Measurements from ENCODE around the gene TNIP1. TPM values are rescaled to one million over a fixed set of nuclear protein-coding genes. Genes with fewer than 3 reads are reported as not detected.

Gene TNIP1
- polyA plus RNA-seq, 1 of the 3 experiments (the other 2 are of a cell fraction), result 46.2 TPM

DNA sequence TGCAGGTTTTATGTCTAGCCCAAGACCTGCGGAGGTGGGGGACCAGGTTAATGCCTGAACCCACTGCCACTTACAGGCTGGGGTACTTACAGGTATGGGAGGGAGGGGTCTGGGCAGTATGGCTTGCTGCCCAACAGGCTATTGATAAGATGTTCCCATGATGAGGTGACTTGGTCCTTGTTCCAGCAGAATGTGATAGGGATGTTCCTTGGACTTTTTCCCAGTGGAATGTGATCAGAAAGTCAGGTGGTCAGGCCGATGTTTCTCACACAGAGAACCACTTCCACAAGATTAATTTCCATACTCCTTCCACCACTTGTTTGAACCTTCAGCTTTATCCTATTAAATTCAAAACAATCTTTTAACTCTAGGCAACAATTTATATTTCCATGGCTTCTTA, 87.4 kb downstream of the TNIP1 start:
- TF ChIP-seq JUND (IDR thresholded peaks at IDR 0.05) (no peak), TCF12 (IDR thresholded peaks at IDR 0.05) (no peak), RXRA (IDR thresholded peaks at IDR 0.05; ENCODE audit: borderline replicate concordance, low read depth) (no peak), FOXM1 (IDR thresholded peaks at IDR 0.05; ENCODE audit: low read depth) (no peak), EP300 (IDR thresholded peaks at IDR 0.05; ENCODE audit: borderline replicate concordance in 1 of 2, low read depth in 1 of 2, low read length in 1 of 2) (no peak), TEAD4 (IDR thresholded peaks at IDR 0.05; ENCODE audit: borderline replicate concordance, insufficient read depth) (no peak), GATA2 (CRISPR knock-in tag; IDR thresholded peaks at IDR 0.05) (no peak), NRF1 (IDR thresholded peaks at IDR 0.05; ENCODE audit: low read depth, low read length) (no peak), SMC3 (IDR thresholded peaks at IDR 0.05; ENCODE audit: low read depth, low read length) (no peak), FOXJ3 (CRISPR knock-in tag; IDR thresholded peaks at IDR 0.05) (no peak), POLR2AphosphoS5 (IDR thresholded peaks at IDR 0.05; ENCODE audit: low read depth, low read length) (no peak), ELF1 (IDR thresholded peaks at IDR 0.05) (no peak), MXI1 (IDR thresholded peaks at IDR 0.05; ENCODE audit: low read depth, low read length) (no peak), EZH2phosphoT487 (IDR thresholded peaks at IDR 0.05; ENCODE audit: borderline replicate concordance, low read depth) (no peak)
- TF ChIP-seq, protein P1, sequence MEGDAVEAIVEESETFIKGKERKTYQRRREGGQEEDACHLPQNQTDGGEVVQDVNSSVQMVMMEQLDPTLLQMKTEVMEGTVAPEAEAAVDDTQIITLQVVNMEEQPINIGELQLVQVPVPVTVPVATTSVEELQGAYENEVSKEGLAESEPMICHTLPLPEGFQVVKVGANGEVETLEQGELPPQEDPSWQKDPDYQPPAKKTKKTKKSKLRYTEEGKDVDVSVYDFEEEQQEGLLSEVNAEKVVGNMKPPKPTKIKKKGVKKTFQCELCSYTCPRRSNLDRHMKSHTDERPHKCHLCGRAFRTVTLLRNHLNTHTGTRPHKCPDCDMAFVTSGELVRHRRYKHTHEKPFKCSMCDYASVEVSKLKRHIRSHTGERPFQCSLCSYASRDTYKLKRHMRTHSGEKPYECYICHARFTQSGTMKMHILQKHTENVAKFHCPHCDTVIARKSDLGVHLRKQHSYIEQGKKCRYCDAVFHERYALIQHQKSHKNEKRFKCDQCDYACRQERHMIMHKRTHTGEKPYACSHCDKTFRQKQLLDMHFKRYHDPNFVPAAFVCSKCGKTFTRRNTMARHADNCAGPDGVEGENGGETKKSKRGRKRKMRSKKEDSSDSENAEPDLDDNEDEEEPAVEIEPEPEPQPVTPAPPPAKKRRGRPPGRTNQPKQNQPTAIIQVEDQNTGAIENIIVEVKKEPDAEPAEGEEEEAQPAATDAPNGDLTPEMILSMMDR (IDR thresholded peaks at IDR 0.05), result no peak
- TF ChIP-seq, protein P2, sequence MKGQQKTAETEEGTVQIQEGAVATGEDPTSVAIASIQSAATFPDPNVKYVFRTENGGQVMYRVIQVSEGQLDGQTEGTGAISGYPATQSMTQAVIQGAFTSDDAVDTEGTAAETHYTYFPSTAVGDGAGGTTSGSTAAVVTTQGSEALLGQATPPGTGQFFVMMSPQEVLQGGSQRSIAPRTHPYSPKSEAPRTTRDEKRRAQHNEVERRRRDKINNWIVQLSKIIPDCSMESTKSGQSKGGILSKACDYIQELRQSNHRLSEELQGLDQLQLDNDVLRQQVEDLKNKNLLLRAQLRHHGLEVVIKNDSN (IDR thresholded peaks at IDR 0.05; ENCODE audit: borderline replicate concordance, low read depth), result no peak
- TF ChIP-seq, protein P3, sequence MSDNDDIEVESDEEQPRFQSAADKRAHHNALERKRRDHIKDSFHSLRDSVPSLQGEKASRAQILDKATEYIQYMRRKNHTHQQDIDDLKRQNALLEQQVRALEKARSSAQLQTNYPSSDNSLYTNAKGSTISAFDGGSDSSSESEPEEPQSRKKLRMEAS (IDR thresholded peaks at IDR 0.05; ENCODE audit: low read depth), result no peak
- TF ChIP-seq, protein P4, sequence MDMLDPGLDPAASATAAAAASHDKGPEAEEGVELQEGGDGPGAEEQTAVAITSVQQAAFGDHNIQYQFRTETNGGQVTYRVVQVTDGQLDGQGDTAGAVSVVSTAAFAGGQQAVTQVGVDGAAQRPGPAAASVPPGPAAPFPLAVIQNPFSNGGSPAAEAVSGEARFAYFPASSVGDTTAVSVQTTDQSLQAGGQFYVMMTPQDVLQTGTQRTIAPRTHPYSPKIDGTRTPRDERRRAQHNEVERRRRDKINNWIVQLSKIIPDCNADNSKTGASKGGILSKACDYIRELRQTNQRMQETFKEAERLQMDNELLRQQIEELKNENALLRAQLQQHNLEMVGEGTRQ (IDR thresholded peaks at IDR 0.05; ENCODE audit: borderline replicate concordance, low read depth, low read length), result no peak
- CTCF ChIA-PET, result interaction anchor here (0.6 kb wide), 1 partner anchor 326 kb away, joined by 3 read pairs; no protein-coding TSS in a partner anchor
- no peak for DNase-seq
- Histone ChIP-seq H3K36me3 (replicated peaks in 1 of 2; ENCODE audit: control insufficient read depth in 1 of 2, insufficient read depth in 2 of 2, low read length in 1 of 2) (no peaks in the 10 kb centered on the region), H3K9me3 (no peaks in the 10 kb centered on the region), H3K9ac (no peak overlapping the region), H3K79me2 (ENCODE audit: insufficient read depth) (no peaks in the 10 kb centered on the region), H3F3A (replicated peaks; ENCODE audit: insufficient read depth) (no peaks in the 10 kb centered on the region), H3K27ac (ENCODE audit: low read depth in 2 of 2, low read length in 1 of 2) (no peak overlapping the region), H4K20me1 (ENCODE audit: insufficient read depth) (no peaks in the 10 kb centered on the region), H3K9me2 (no peaks in the 10 kb centered on the region), H3K4me2 (no peak overlapping the region), H3K27me3 (ENCODE audit: insufficient read depth) (no peaks in the 10 kb centered on the region), H3K4me3 (ENCODE audit: low read depth in 2 of 2, low read length in 1 of 2) (no peak overlapping the region), H3K4me1 (ENCODE audit: control insufficient read depth in 1 of 2, insufficient read depth in 2 of 2, low read depth in 1 of 2, low read length in 1 of 2) (no peaks in the 10 kb centered on the region), H2AFZ (ENCODE audit: low read depth) (no peak overlapping the region)
- 15% methylated on average over 2 of the region's 2 CpGs for WGBS (ENCODE audit: low lambda C conversion rate)
- POLR2A ChIA-PET, result no interaction called here

Data from SK-N-SH (cell line).